Stimulated activated CD4-positive, alpha-beta T cell treated with anti-CD3 and anti-CD28 coated beads, Interleukin-12 subunit alpha, Interleukin-12 subunit beta, amount 100 ng/mL, for 24 hours (primary cell): ENCODE results near the gene ELAVL3.
"Not testable (repeated sequence)": the region's sequence is repeated elsewhere in the genome, so short reads cannot be mapped to it uniquely, and the experiment has no call there.

Experiments
- DNase-seq, 2 experiments: peaks; one replicate each; pipeline ENCODE4 v3.0.0-alpha.2; 2020; ENCODE audit warnings: low read depth in 2 of 2

Gene ELAVL3

GRCh38 chr19:11435833-11436313 lies 45.0 kb downstream of the ELAVL3 start:
- DNase-seq: no peak

DNA sequence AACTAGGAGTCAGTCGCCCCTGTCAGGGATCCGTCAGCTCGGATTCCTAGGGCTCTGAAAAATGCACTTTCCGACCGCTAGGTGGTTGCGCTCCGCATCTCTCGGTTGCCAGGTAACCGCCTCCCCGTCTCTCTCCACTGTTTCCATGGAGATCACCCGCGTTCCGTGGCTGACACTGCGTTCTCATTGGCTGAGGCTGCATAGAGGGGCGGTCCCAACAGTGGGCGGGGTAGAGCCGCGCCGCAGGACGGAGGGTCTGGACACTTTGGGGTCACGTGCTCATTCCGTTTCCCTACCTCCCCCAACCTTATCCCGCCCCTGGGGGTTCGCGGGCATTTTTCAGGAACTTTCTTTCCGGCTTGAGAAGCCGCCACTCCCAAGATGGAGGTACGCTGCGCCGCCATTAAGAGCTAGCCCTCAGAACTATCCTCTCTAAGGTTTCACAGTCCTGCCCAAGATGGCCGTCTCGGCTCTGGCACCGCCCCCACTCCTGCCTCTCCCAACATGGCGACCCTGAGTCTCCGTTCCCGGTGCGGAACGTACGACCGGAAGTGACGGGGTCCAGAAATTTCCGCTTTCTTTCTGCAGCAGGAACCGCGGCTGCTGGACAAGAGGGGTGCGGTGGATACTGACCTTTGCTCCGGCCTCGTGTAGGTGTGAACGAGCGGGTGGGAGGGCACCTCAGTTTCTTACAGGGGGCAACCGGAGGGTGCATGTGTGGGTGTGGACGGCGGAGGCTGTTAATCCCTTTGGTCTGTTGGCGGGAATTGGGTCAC lies 45.6 kb downstream of the ELAVL3 start, which contains the start of the genes ODAD3 and PRKCSH:
ODAD3 (minus strand) TSS at position 65 of the 776 bp plus-strand sequence. CDS start 105 bp downstream, outside the sequence.
PRKCSH (plus strand) TSS at position 579 of the 776 bp plus-strand sequence. CDS start 483 bp downstream, outside the sequence.
- peak; percentile 99 for DNase-seq

GRCh38 chr19:11434703-11435056 lies 46.2 kb downstream of the ELAVL3 start:
- no peak for DNase-seq

DNA sequence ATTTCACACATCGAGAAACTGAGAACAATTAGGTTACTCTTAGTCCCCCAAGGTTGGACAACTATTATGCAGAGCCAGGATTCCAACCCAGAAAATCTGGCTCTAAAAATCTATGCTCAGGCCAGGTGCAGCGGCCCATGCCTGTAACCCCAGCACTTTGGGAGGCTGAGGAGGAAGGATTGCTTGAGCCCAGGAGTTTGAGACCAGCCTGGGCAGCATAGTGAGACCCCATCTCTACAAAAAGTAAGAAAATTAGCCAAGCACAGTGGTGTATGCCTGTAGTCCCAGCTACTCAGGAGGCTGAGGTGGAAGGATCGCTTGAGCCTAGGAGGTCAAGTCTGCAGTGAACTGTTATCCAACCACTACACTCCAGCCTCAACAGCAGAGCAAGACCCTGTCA lies 47.3 kb downstream of the ELAVL3 start:
- DNase-seq: not testable (repeated sequence)

DNA sequence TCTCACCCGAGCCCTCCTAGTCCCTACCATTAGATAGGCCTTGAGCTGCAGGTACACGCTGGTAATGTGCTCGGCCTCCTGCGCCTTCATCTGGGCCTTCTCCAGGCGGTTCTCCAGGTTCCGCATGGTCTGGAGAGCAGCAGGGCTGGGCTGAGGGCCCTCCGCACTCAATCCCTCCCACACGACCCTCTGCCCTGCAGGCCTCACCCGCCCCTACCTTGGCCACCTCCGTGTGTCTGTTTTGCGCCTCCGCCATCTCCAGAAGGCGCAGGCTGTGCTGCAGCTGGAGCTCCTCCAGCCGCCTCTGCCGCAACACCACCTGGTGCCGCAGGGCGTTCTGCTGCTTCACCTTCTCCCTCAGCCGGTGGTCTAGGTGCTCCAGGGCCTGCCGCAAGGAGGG lies 54.2 kb downstream of the ELAVL3 start:
- DNase-seq: no peak

- no peak for DNase-seq
Measured at GRCh38 chr19:11425719-11426457, 55.0 kb downstream of the ELAVL3 start.

GRCh38 chr19:11423791-11424181 lies 57.1 kb downstream of the ELAVL3 start:
- no peak for DNase-seq

- no peak for DNase-seq
Measured at GRCh38 chr19:11423164-11423790, 57.6 kb downstream of the ELAVL3 start.

DNA sequence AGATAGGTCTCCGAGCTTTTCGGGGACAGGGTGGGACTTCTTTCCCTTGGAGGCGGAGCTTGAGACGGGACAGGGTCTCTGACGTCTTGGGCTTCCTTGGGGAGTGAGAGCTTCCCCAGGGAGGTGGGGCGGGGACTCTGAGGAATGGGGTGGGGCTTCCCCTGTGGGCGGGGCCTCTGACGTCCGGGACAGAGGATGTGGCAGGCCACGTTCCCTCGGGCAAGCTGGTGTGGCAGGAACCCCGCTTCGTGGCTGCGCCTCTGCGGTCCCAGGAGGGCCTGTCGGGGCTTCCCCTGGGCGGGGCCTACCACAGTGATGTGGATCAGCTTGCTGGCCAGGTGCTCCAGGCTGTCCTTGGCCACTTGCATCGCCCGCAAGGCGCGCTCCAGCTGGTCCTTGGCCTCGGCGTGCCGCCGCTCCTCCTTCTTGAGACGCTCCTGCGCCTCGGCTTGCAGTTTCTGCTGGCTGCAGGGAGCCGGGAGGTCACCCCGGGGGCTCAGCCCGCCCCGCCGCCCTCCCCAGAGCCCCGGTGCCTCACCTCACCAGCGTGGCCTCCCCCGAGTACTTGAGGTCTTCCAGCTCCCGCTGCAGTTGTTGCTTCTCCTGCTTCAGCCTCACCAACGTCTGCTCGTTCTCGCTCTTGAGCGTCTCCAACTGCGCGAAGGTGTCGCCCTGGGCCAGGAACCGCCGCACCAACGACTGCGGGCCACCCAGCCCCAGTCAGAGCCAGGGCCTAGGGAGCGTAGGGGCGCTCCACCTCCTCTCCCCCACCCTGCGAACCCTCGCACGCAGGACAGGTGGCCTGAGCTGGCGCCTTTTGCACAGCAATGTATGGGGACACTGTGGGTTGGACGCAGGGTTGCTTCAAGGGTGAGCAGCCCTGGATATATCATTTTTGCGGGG lies 58.4 kb downstream of the ELAVL3 start:
- peak; percentile 33 to 72 for DNase-seq

- no peak for DNase-seq
Measured at GRCh38 chr19:11421371-11422098, 59.3 kb downstream of the ELAVL3 start.

- DNase-seq: no peak
Measured at GRCh38 chr19:11420429-11421370, 60.1 kb downstream of the ELAVL3 start.

GRCh38 chr19:11418549-11419506 lies 62.0 kb downstream of the ELAVL3 start, which contains the start of gene RGL3:
TSS of gene RGL3 (minus strand) at chr19:11419314. CDS start at chr19:11419278, 36 bp downstream.
- DNase-seq: no peak

DNA sequence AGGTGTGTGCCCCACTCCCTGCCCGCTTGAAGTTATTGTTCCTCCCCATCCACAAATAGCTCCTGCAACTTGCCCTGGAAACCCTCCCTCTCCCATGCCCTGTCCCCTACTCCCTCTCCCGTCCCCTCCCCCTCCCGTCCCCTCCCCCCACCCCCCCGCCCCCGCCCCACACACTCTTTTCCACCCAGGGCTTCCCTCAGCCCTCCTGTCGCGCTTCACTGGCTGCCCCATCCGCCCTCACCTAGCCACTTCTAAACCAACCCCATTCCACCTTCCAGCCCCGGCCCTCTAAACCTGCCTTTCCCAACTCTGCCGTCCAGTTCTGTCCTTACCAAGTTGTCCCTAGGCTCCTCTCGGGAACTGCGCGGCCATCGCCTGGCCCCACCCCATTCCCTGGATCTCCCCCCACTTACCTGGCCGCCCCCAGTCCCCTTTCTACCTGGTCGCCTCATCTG lies 62.7 kb downstream of the ELAVL3 start:
- no peak for DNase-seq

DNA sequence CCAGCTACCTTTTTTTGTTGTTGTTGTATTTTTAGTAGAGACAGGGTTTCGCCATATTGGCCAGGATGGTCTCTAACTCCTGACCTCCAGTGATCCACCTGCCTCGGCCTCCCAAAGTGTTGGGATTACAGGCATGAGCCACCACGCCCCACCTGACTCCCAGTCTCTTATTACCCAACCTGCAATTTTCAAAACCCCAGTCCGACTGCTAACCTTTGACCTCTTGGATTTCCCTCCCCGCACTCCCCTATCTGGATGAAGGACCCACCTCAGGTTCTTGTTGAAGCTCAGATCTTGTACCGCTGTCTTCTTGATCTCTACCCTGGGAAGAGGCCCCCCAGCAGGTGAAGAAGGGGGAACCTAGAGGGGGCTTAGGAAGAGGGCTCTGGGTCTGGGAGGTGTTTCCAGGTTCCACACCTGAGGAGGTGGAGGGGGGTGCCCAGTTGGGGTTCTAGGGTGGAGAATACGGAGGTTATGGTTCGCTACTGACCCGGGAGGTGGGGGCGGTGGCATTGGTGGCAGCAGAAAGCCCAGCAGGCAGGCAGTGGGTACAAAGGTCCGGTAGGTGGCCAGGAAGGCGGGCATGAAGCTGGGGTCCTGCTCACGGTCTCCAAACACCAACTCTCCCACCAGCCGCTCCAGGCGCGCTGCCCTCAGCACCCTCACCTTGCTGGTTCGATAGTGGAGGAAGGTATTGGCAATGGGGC lies 64.3 kb downstream of the ELAVL3 start:
- no peak for DNase-seq

GRCh38 chr19:11414544-11414943 lies 66.3 kb downstream of the ELAVL3 start:
- DNase-seq: no peak

DNA sequence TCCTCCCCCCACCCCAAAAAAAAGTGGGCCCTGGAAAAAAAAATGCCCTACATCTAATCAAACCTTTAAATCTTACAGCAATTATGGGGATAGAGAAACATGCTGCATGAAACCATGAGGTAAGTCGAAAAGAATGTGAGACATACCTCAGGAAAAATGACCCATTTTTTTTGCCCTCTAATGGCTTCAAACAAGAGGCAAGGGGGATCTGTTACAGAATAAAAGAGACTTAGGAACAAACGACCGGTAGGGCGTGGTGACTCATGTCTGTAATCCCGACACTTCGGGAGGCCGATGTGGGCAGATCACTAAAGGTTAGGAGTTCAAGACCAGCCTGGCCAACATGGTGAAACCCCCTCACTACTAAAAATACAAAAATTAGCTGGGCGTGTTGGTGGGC lies 70.2 kb downstream of the ELAVL3 start:
- DNase-seq: no peak

GRCh38 chr19:11408591-11408990 lies 72.3 kb downstream of the ELAVL3 start:
- DNase-seq: no peak
